Smooth muscle cell (in vitro differentiated cells): Measurements from ENCODE around the gene SERPINA1. TPM values are rescaled to one million over a fixed set of nuclear protein-coding genes. Genes with fewer than 3 reads are reported as not detected.

Experiments
- DNase-seq: peaks from one replicate; lab custom pipeline; 2025; ENCODE audit not compliant: unreplicated experiment; lab: John Stamatoyannopoulos, UW
- H2AFZ ChIP-seq: fragments of 200-600 bp; sonication (generic); 2 replicates; pipeline ENCODE4 v1.6.0; 2016; ENCODE audit warnings: antibody characterized with exemption, low read depth, mild to moderate bottlenecking
- H3F3A ChIP-seq: fragments of 200-600 bp; sonication (generic); 2 replicates; pipeline ENCODE4 v1.6.0; 2017; ENCODE audit warnings: antibody characterized with exemption, low read depth
- H3K27ac ChIP-seq: fragments of 200-600 bp; sonication (generic); 2 replicates; pipeline ENCODE4 v1.5.1; 2016; ENCODE audit warnings: low read depth, mild to moderate bottlenecking
- H3K27me3 ChIP-seq: fragments of 200-600 bp; sonication (generic); 2 replicates; pipeline ENCODE4 v1.6.1; 2016; ENCODE audit warnings: low read depth, mild to moderate bottlenecking
- H3K36me3 ChIP-seq: fragments of 200-600 bp; sonication (generic); 2 replicates; pipeline ENCODE4 v1.5.1; 2016; ENCODE audit warnings: low read depth
- H3K4me1 ChIP-seq: fragments of 200-600 bp; sonication (generic); 2 replicates; pipeline ENCODE4 v1.5.1; 2016; ENCODE audit warnings: low read depth
- H3K4me2 ChIP-seq: fragments of 200-600 bp; sonication (generic); 2 replicates; pipeline ENCODE4 v1.6.0; 2016; ENCODE audit warnings: mild to moderate bottlenecking
- H3K4me3 ChIP-seq: fragments of 200-600 bp; sonication (generic); 2 replicates; pipeline ENCODE4 v1.5.1; 2016; ENCODE audit warnings: mild to moderate bottlenecking
- H3K79me2 ChIP-seq: fragments of 200-600 bp; sonication (generic); 2 replicates; pipeline ENCODE4 v1.6.0; 2016; ENCODE audit warnings: low read depth, mild to moderate bottlenecking
- H3K9ac ChIP-seq: fragments of 200-600 bp; sonication (generic); 2 replicates; pipeline ENCODE4 v1.6.0; 2016; ENCODE audit warnings: low read depth
- H3K9me3 ChIP-seq: fragments of 200-600 bp; sonication (generic); replicated peaks from 2 replicates; pipeline ENCODE4 v1.5.1; 2016; ENCODE audit warnings: low read depth
- H4K20me1 ChIP-seq: fragments of 200-600 bp; sonication (generic); 2 replicates; pipeline ENCODE4 v1.6.0; 2016; ENCODE audit warnings: low read depth
- CTCF ChIP-seq: fragments of 200-600 bp; sonication (generic); IDR thresholded peaks from 2 replicates; pipeline ENCODE4 v1.5.1; 2017; ENCODE audit warnings: borderline replicate concordance, mild to moderate bottlenecking, antibody characterized with exemption; ENCODE audit not compliant: insufficient read depth, poor library complexity, severe bottlenecking
- WGBS: methylation state at CpG from one replicate; pipeline ENCODE4 v1.1.7; 2016; ENCODE audit warnings: low lambda C conversion rate; 5-methylcytosine and 5-hydroxymethylcytosine counted together
- polyA plus RNA-seq: library from polyadenylated mRNA; unstranded; fragments of >200 nt; fragmentation: Nextera tagmentation; extraction: Ambion mirVana; gene quantifications from 2 replicates; pipeline ENCODE4 v1.2.1, GENCODE V29; 2016
- total RNA-seq: library from RNA; depleted of rRNA; stranded (reverse); fragments of >200 nt; gene quantifications from 2 replicates; pipeline ENCODE4 v1.2.3, GENCODE V29; 2014

SERPINA1 gene
- total and polyA plus RNA-seq, 2 experiments from 2014 or later, result 1.8 to 2.4 TPM

- Histone ChIP-seq H3K79me2 (no peaks in the 10 kb centered on the region), H3K9ac (no peak overlapping the region), H3K27ac (no peak overlapping the region), H3K27me3 (no peaks in the 10 kb centered on the region), H3K9me3 (no peaks in the 10 kb centered on the region), H4K20me1 (no peaks in the 10 kb centered on the region), H3K36me3 (no peaks in the 10 kb centered on the region), H3K4me3 (no peak overlapping the region), H2AFZ (no peak overlapping the region), H3F3A (peaks cover 5% of the 10 kb centered on the region), H3K4me2 (no peak overlapping the region), H3K4me1 (no peaks in the 10 kb centered on the region)
- no peak for TF ChIP-seq CTCF
- WGBS, result 82% methylated on average over 12 of the region's 12 CpGs
- DNase-seq, result no peak
Measured at GRCh38 chr14:94390372-94391086, 2.1 kb upstream of the SERPINA1 start.

GRCh38 chr14:94389731-94390371 lies 1.4 kb upstream of the SERPINA1 start:
- Histone ChIP-seq H3K36me3 (no peaks in the 10 kb centered on the region), H3K4me1 (no peaks in the 10 kb centered on the region), H3F3A (peaks cover 5% of the 10 kb centered on the region), H4K20me1 (no peaks in the 10 kb centered on the region), H3K79me2 (no peaks in the 10 kb centered on the region), H2AFZ (no peak overlapping the region), H3K27ac (no peak overlapping the region), H3K27me3 (no peaks in the 10 kb centered on the region), H3K9ac (no peak overlapping the region), H3K4me2 (no peak overlapping the region), H3K9me3 (no peaks in the 10 kb centered on the region), H3K4me3 (no peak overlapping the region)
- TF ChIP-seq CTCF, result no peak
- no peak for DNase-seq
- 81% methylated on average over 9 of the region's 10 CpGs for WGBS

GRCh38 chr14:94389104-94389469 lies 685 bp upstream of the SERPINA1 start:
- no peak overlapping the region for H3K27ac ChIP-seq

More at GRCh38 chr14:94389104-94389469, 685 bp upstream of the SERPINA1 start:
- Histone ChIP-seq H3K4me3 (no peak overlapping the region), H3K4me1 (no peaks in the 10 kb centered on the region), H2AFZ (no peak overlapping the region), H4K20me1 (no peaks in the 10 kb centered on the region), H3K9ac (no peak overlapping the region), H3K9me3 (no peaks in the 10 kb centered on the region), H3K36me3 (no peaks in the 10 kb centered on the region), H3K27me3 (no peaks in the 10 kb centered on the region), H3F3A (peaks cover 5% of the 10 kb centered on the region), H3K79me2 (no peaks in the 10 kb centered on the region), H3K4me2 (no peak overlapping the region)
- DNase-seq, result no peak
- WGBS, result 91% methylated on average over 5 of the region's 5 CpGs
- TF ChIP-seq CTCF, result no peak
